ENCODE results near the gene TAF15. TPM values are rescaled to one million over a fixed set of nuclear protein-coding genes. Genes with fewer than 3 reads are reported as not detected.

TAF15 gene
- polyA plus RNA-seq, 1 of the 3 experiments (the other 2 are of a cell fraction), result 78.0 TPM

DNA sequence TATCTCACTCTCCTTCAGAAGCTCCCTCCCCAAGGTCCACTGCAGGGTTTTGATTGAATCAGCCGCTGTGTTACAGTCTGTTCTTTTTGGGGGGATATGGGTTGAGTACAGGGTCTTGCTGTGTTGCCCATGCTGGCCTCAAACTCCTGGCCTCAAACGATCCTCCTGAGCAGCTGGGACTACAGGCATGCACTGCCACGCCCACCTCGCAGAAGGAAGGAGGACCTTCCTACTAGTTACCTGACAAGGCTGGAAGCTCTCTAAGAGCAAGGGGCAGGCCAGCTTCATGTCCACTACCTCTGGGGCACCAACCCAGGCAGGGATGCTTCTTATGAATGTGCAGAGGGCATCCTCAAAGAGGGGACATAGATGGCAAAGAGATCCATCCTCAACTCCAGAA, 11.9 kb upstream of the TAF15 start:
- no peak overlapping the region for H3K9ac ChIP-seq
- H3K4me1 ChIP-seq (ENCODE audit: control insufficient read depth in 1 of 2, insufficient read depth in 2 of 2, low read depth in 1 of 2, low read length in 1 of 2), result peaks cover 0 to 55% of the 10 kb centered on the region in 2 experiments; a peak in 2 of 4 replicates
- H2AFZ ChIP-seq (ENCODE audit: low read depth), result no peak overlapping the region
- TF ChIP-seq GABPA (IDR thresholded peaks at IDR 0.05; ENCODE audit: low read depth) (no peak), JUND (IDR thresholded peaks at IDR 0.05) (no peak), RAD21 (IDR thresholded peaks at IDR 0.05; ENCODE audit: low read length) (no peak), FOXM1 (IDR thresholded peaks at IDR 0.05; ENCODE audit: low read depth) (no peak), CHD2 (IDR thresholded peaks at IDR 0.05; ENCODE audit: low read length, partially characterized antibody) (no peak), TAF1 (IDR thresholded peaks at IDR 0.05; ENCODE audit: borderline replicate concordance, low read depth, low read length) (no peak), MEF2A (IDR thresholded peaks at IDR 0.05; ENCODE audit: borderline replicate concordance, low read depth) (no peak), RXRA (IDR thresholded peaks at IDR 0.05; ENCODE audit: borderline replicate concordance, low read depth) (no peak), TEAD4 (IDR thresholded peaks at IDR 0.05; ENCODE audit: borderline replicate concordance, insufficient read depth) (no peak), GATA2 (CRISPR knock-in tag; IDR thresholded peaks at IDR 0.05) (no peak), SIN3A (IDR thresholded peaks at IDR 0.05; ENCODE audit: borderline replicate concordance, low read depth, low read length) (no peak), ELF1 (IDR thresholded peaks at IDR 0.05) (no peak), TCF12 (IDR thresholded peaks at IDR 0.05) (no peak), MXI1 (IDR thresholded peaks at IDR 0.05; ENCODE audit: low read depth, low read length) (no peak), YY1 (IDR thresholded peaks at IDR 0.05; ENCODE audit: low read depth) (no peak)
- TF ChIP-seq, protein P1, sequence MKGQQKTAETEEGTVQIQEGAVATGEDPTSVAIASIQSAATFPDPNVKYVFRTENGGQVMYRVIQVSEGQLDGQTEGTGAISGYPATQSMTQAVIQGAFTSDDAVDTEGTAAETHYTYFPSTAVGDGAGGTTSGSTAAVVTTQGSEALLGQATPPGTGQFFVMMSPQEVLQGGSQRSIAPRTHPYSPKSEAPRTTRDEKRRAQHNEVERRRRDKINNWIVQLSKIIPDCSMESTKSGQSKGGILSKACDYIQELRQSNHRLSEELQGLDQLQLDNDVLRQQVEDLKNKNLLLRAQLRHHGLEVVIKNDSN (IDR thresholded peaks at IDR 0.05; ENCODE audit: borderline replicate concordance, low read depth), result no peak
- TF ChIP-seq, protein P2, sequence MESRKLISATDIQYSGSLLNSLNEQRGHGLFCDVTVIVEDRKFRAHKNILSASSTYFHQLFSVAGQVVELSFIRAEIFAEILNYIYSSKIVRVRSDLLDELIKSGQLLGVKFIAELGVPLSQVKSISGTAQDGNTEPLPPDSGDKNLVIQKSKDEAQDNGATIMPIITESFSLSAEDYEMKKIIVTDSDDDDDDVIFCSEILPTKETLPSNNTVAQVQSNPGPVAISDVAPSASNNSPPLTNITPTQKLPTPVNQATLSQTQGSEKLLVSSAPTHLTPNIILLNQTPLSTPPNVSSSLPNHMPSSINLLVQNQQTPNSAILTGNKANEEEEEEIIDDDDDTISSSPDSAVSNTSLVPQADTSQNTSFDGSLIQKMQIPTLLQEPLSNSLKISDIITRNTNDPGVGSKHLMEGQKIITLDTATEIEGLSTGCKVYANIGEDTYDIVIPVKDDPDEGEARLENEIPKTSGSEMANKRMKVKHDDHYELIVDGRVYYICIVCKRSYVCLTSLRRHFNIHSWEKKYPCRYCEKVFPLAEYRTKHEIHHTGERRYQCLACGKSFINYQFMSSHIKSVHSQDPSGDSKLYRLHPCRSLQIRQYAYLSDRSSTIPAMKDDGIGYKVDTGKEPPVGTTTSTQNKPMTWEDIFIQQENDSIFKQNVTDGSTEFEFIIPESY (IDR thresholded peaks at IDR 0.05; ENCODE audit: borderline replicate concordance, low read depth), result no peak
- TF ChIP-seq, protein P3, sequence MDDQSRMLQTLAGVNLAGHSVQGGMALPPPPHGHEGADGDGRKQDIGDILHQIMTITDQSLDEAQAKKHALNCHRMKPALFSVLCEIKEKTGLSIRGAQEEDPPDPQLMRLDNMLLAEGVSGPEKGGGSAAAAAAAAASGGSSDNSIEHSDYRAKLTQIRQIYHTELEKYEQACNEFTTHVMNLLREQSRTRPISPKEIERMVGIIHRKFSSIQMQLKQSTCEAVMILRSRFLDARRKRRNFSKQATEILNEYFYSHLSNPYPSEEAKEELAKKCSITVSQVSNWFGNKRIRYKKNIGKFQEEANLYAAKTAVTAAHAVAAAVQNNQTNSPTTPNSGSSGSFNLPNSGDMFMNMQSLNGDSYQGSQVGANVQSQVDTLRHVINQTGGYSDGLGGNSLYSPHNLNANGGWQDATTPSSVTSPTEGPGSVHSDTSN (IDR thresholded peaks at IDR 0.05), result no peak
- TF ChIP-seq, protein P4, sequence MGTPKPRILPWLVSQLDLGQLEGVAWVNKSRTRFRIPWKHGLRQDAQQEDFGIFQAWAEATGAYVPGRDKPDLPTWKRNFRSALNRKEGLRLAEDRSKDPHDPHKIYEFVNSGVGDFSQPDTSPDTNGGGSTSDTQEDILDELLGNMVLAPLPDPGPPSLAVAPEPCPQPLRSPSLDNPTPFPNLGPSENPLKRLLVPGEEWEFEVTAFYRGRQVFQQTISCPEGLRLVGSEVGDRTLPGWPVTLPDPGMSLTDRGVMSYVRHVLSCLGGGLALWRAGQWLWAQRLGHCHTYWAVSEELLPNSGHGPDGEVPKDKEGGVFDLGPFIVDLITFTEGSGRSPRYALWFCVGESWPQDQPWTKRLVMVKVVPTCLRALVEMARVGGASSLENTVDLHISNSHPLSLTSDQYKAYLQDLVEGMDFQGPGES (IDR thresholded peaks at IDR 0.05; ENCODE audit: low read depth, low read length), result no peak
- no peaks in the 10 kb centered on the region for H3F3A ChIP-seq (replicated peaks; ENCODE audit: insufficient read depth)
- peaks cover 42% of the 10 kb centered on the region for H3K27me3 ChIP-seq (ENCODE audit: insufficient read depth)
- DNase-seq, result no peak
- H3K27ac ChIP-seq (ENCODE audit: low read depth in 2 of 2, low read length in 1 of 2), result no peak overlapping the region
- no peaks in the 10 kb centered on the region for H4K20me1 ChIP-seq (ENCODE audit: insufficient read depth)
- 66% methylated on average over 2 of the region's 4 CpGs for WGBS (ENCODE audit: low lambda C conversion rate)
- no peaks in the 10 kb centered on the region for H3K36me3 ChIP-seq (replicated peaks in 1 of 2; ENCODE audit: control insufficient read depth in 1 of 2, insufficient read depth in 2 of 2, low read length in 1 of 2)
- H3K9me3 ChIP-seq, result no peaks in the 10 kb centered on the region
- no peaks in the 10 kb centered on the region for H3K79me2 ChIP-seq (ENCODE audit: insufficient read depth)
- H3K4me2 ChIP-seq, result no peak overlapping the region
- no peaks in the 10 kb centered on the region for H3K9me2 ChIP-seq
- POLR2A ChIA-PET, result interaction anchor here (1.1 kb wide), 1 partner anchor 10 kb away, joined by 4 read pairs; no protein-coding TSS in a partner anchor
- CTCF ChIA-PET, result interaction anchor here (2.0 to 7.0 kb wide), 4 partner anchors 11 to 32 kb away, joined by 6 to 99 read pairs (median 9); partner anchors contain the start of gene TAF15
- no peak overlapping the region for H3K4me3 ChIP-seq (ENCODE audit: low read depth in 2 of 2, low read length in 1 of 2)
